HepG2 (cell line): Measurements from ENCODE around the gene RTEL1. TPM values are rescaled to one million over a fixed set of nuclear protein-coding genes. Genes with fewer than 3 reads are reported as not detected.

Source experiments
- AFF4 ChIP-seq: sonication (generic); formaldehyde crosslinking; IDR thresholded peaks from 2 replicates; pipeline ENCODE4 v1.4.0; 2020; ENCODE audit warnings: missing genetic modification reagents
- ATF1 ChIP-seq: IDR thresholded peaks from 2 replicates; pipeline ENCODE4 v1.6.1; 2016; ENCODE audit warnings: mild to moderate bottlenecking, control low read depth
- CCAR2 ChIP-seq: fragments of 200-400 bp; formaldehyde crosslinking; optimal IDR thresholded peaks from 2 replicates; pipeline ENCODE3; 2018; ENCODE audit warnings: low read depth, mild to moderate bottlenecking, low read length, moderate library complexity
- CREB1 ChIP-seq, 2 experiments: fragments of 450-650 bp in 1 of 2; IDR thresholded peaks; 2 replicates each; pipeline ENCODE4 v1.6.1; 2016 to 2017; ENCODE audit warnings: control low read depth in 1 of 2, mild to moderate bottlenecking in 1 of 2, missing compliant biosample characterization in 1 of 2, missing genetic modification characterization in 1 of 2
- HES4 ChIP-seq: sonication (generic); formaldehyde crosslinking; IDR thresholded peaks from 2 replicates; pipeline ENCODE4 v1.9.0; 2021; ENCODE audit warnings: mild to moderate bottlenecking, missing genetic modification reagents, borderline replicate concordance
- HINFP ChIP-seq: sonication (generic); formaldehyde crosslinking; IDR thresholded peaks from 2 replicates; pipeline ENCODE4 v1.4.0; 2020; ENCODE audit warnings: low read depth, mild to moderate bottlenecking, missing genetic modification reagents
- KDM2A ChIP-seq: sonication (generic); formaldehyde crosslinking; IDR thresholded peaks from 2 replicates; pipeline ENCODE4 v1.4.0; 2020; ENCODE audit warnings: low read depth, missing genetic modification reagents, borderline replicate concordance
- MAFG ChIP-seq: sonication (generic); formaldehyde crosslinking; IDR thresholded peaks from 2 replicates; pipeline ENCODE4 v1.5.1; 2020; ENCODE audit warnings: mild to moderate bottlenecking, missing genetic modification reagents
- MXI1 ChIP-seq: IDR thresholded peaks from 3 replicates; pipeline ENCODE4 v1.6.1; 2012; ENCODE audit warnings: low read depth, low read length, inconsistent platforms, borderline replicate concordance
- NFATC3 ChIP-seq: sonication (generic); formaldehyde crosslinking; IDR thresholded peaks from 2 replicates; pipeline ENCODE4 v1.5.1; 2020; ENCODE audit warnings: mild to moderate bottlenecking, missing genetic modification reagents
- NPAS2 ChIP-seq: sonication (generic); formaldehyde crosslinking; IDR thresholded peaks from 2 replicates; pipeline ENCODE4 v1.8.0; 2022; ENCODE audit warnings: mild to moderate bottlenecking, missing genetic modification reagents, borderline replicate concordance
- SNAPC5 ChIP-seq: sonication (generic); formaldehyde crosslinking; IDR thresholded peaks from 2 replicates; pipeline ENCODE4 v1.8.1; 2023; ENCODE audit warnings: mild to moderate bottlenecking, missing genetic modification reagents, borderline replicate concordance
- SP1 ChIP-seq, 2 experiments: fragments of 450-650 bp in 1 of 2; sonication (generic) in 1 of 2; formaldehyde crosslinking in 1 of 2; IDR thresholded peaks; 2 replicates each; pipeline versions ENCODE4 v1.4.0 to v1.6.1; 2016 to 2020; ENCODE audit warnings: missing genetic modification reagents in 1 of 2
- SP4 ChIP-seq: sonication (generic); formaldehyde crosslinking; IDR thresholded peaks from 2 replicates; pipeline ENCODE4 v1.8.1; 2023; ENCODE audit warnings: mild to moderate bottlenecking, missing genetic modification reagents
- TFDP1 ChIP-seq: IDR thresholded peaks from 2 replicates; pipeline ENCODE4 v1.6.1; 2016; ENCODE audit warnings: missing compliant biosample characterization, missing genetic modification reagents, borderline replicate concordance
- ZMAT5 ChIP-seq: sonication (generic); formaldehyde crosslinking; IDR thresholded peaks from 2 replicates; pipeline ENCODE4 v1.5.0; 2020; ENCODE audit warnings: mild to moderate bottlenecking, low read depth, missing genetic modification reagents, borderline replicate concordance
- ZNF143 ChIP-seq: sonication (generic); formaldehyde crosslinking; IDR thresholded peaks from 2 replicates; pipeline ENCODE4 v1.4.0; 2020; ENCODE audit warnings: missing genetic modification reagents
- ZNF256 ChIP-seq: sonication (generic); formaldehyde crosslinking; conservative IDR thresholded peaks from 2 replicates; pipeline ENCODE4 v1.4.0; 2020; ENCODE audit warnings: missing genetic modification reagents
- ZNF30 ChIP-seq: sonication (generic); formaldehyde crosslinking; IDR thresholded peaks from 2 replicates; pipeline ENCODE4 v1.5.0; 2020; ENCODE audit warnings: mild to moderate bottlenecking, missing genetic modification reagents
- ZNF496 ChIP-seq: sonication (generic); formaldehyde crosslinking; IDR thresholded peaks from 2 replicates; pipeline ENCODE4 v1.8.1; 2023; ENCODE audit warnings: mild to moderate bottlenecking, moderate library complexity, missing genetic modification reagents; ENCODE audit not compliant: insufficient replicate concordance
- ZNF672 ChIP-seq: sonication (generic); formaldehyde crosslinking; IDR thresholded peaks from 2 replicates; pipeline ENCODE4 v1.8.1; 2022; ENCODE audit warnings: missing genetic modification reagents
- ZNF724P ChIP-seq: sonication (generic); formaldehyde crosslinking; IDR thresholded peaks from 2 replicates; pipeline ENCODE4 v1.8.0; 2022; ENCODE audit warnings: missing genetic modification reagents, borderline replicate concordance
- ZNF839 ChIP-seq: sonication (generic); formaldehyde crosslinking; IDR thresholded peaks from 2 replicates; pipeline ENCODE4 v1.4.0; 2020; ENCODE audit warnings: missing genetic modification reagents, mild to moderate bottlenecking, borderline replicate concordance
- polyA plus RNA-seq, 8 experiments: library from polyadenylated mRNA; depleted of rRNA in 3 of 8; stranded (reverse) in 7 of 8; unstranded in 1 of 8; fragments of >200 nt; fragmentation: Illumina TruSeq in 4 of 8; extraction: Trizol in 4 of 8; gene quantifications; 2 replicates each; pipeline versions ENCODE4 v1.2.1 to v1.2.3, GENCODE V29; 2011 to 2016; ENCODE audit warnings: low read depth in 4 of 8, missing spikeins in 1 of 8, mixed read lengths in 1 of 8; ENCODE audit not compliant: insufficient read depth in 1 of 8
- total RNA-seq, 5 experiments: library from RNA; depleted of rRNA; stranded (reverse); fragments of >200 nt; fragmentation: Illumina TruSeq; extraction: Trizol; gene quantifications; 2 replicates each; pipeline ENCODE4 v1.2.3, GENCODE V29; 2016; ENCODE audit warnings: low read depth in 1 of 5

The RTEL1 gene
- total and polyA plus RNA-seq, 2 of the 13 experiments (the other 11 are each of a cell fraction or from before 2014, with no cell fraction given), result 21.8 to 36.4 TPM

- TF ChIP-seq KDM2A (CRISPR knock-in tag), result peak; percentile 92
- TF ChIP-seq SNAPC5 (CRISPR knock-in tag), result no peak
- no peak for TF ChIP-seq HES4 (CRISPR knock-in tag)
- TF ChIP-seq NFATC3 (CRISPR knock-in tag), result no peak
- no peak for TF ChIP-seq MXI1
- no peak for TF ChIP-seq CCAR2
- TF ChIP-seq ATF1 (CRISPR knock-in tag), result no peak
- TF ChIP-seq ZNF496 (CRISPR knock-in tag), result no peak
- no peak for TF ChIP-seq ZNF672
- TF ChIP-seq MAFG (CRISPR knock-in tag), result no peak
- TF ChIP-seq CREB1 (IDR thresholded peaks at IDR 0.05), result no peak
- no peak for TF ChIP-seq CREB1 (CRISPR knock-in tag; IDR thresholded peaks at IDR 0.05)
- peak; percentile 54; the same call in 1 of the 2 replicates for TF ChIP-seq ZNF724P (CRISPR knock-in tag)
- TF ChIP-seq ZMAT5 (CRISPR knock-in tag), result no peak
- TF ChIP-seq ZNF143 (CRISPR knock-in tag), result no peak
- TF ChIP-seq ZNF839 (CRISPR knock-in tag), result no peak
- no peak for TF ChIP-seq SP1 (IDR thresholded peaks at IDR 0.05)
- TF ChIP-seq SP1 (CRISPR knock-in tag; IDR thresholded peaks at IDR 0.05), result no peak
- TF ChIP-seq ZNF256, result no peak
- no peak for TF ChIP-seq TFDP1
- TF ChIP-seq HINFP (CRISPR knock-in tag), result peak; percentile 74; the same call in 1 of the 2 replicates
- no peak for TF ChIP-seq NPAS2 (CRISPR knock-in tag)
- TF ChIP-seq AFF4 (CRISPR knock-in tag), result no peak
- TF ChIP-seq SP4 (CRISPR knock-in tag), result no peak
- no peak for TF ChIP-seq ZNF30 (CRISPR knock-in tag)
Observed at GRCh38 chr20:63744574-63745423, 86.7 kb downstream of the RTEL1 start (continued).
